SU-DHL-6 (cell line): ENCODE data around the gene PPM1L.

Experiments used
- H2AFZ ChIP-seq: fragments of 200-600 bp; sonication (generic); 2 replicates; pipeline ENCODE4 v1.6.1; 2014; ENCODE audit warnings: low read depth, mild to moderate bottlenecking, moderate library complexity, mixed read lengths, antibody characterized with exemption, low read length; ENCODE audit not compliant: severe bottlenecking
- H3F3A ChIP-seq: fragments of 200-600 bp; shearing (Covaris generic); 2 replicates; pipeline ENCODE4 v1.6.0; 2016; ENCODE audit warnings: antibody characterized with exemption, mild to moderate bottlenecking; ENCODE audit not compliant: insufficient read depth
- H3K27ac ChIP-seq: fragments of 200-600 bp; sonication (generic); 2 replicates; pipeline ENCODE4 v1.5.1; 2016; ENCODE audit warnings: low read depth, mild to moderate bottlenecking, low read length, moderate library complexity, mixed read lengths
- H3K27me3 ChIP-seq: fragments of 200-600 bp; sonication (generic), shearing (Covaris generic); 2 replicates; pipeline ENCODE4 v1.6.0; 2014; ENCODE audit warnings: mild to moderate bottlenecking, low read length
- H3K36me3 ChIP-seq: fragments of 200-600 bp; sonication (generic); 2 replicates; pipeline ENCODE4 v1.6.1; 2014; ENCODE audit warnings: mild to moderate bottlenecking, low read length, mixed read lengths
- H3K4me2 ChIP-seq: fragments of 300-600, 200-600 bp; shearing (Covaris generic), sonication (generic); 2 replicates; pipeline ENCODE4 v1.6.0; 2014; ENCODE audit warnings: low read length, low read depth, mild to moderate bottlenecking; ENCODE audit not compliant: poor library complexity, severe bottlenecking
- H3K4me3 ChIP-seq: fragments of 200-600 bp; sonication (generic); 2 replicates; pipeline ENCODE4 v1.5.1; 2014; ENCODE audit warnings: antibody characterized with exemption, low read length, mild to moderate bottlenecking, mixed read lengths; ENCODE audit not compliant: insufficient read depth, poor library complexity, severe bottlenecking
- H3K79me2 ChIP-seq: fragments of 200-600 bp; sonication (generic); 2 replicates; pipeline ENCODE4 v1.6.1; 2014; ENCODE audit warnings: mild to moderate bottlenecking, low read length, moderate library complexity; ENCODE audit not compliant: insufficient read depth
- H3K9ac ChIP-seq: fragments of 200-600 bp; sonication (generic); 2 replicates; pipeline ENCODE4 v1.7.0; 2014; ENCODE audit warnings: mild to moderate bottlenecking, low read length
- H3K9me2 ChIP-seq: fragments of 200-600 bp; sonication (generic); replicated peaks from 2 replicates; pipeline ENCODE4 v1.6.1; 2014; ENCODE audit warnings: low read length; ENCODE audit not compliant: insufficient read depth
- H3K9me3 ChIP-seq: fragments of 200-600 bp; sonication (generic); 2 replicates; pipeline ENCODE4 v1.6.1; 2014; ENCODE audit warnings: low read length, mixed read lengths; ENCODE audit not compliant: insufficient read depth
- H4K20me1 ChIP-seq: fragments of 200-600 bp; sonication (generic); 2 replicates; pipeline ENCODE4 v1.6.1; 2014; ENCODE audit warnings: low read depth, mild to moderate bottlenecking, antibody characterized with exemption, low read length, moderate library complexity, mixed read lengths
- CTCF ChIP-seq: fragments of 200-600 bp; sonication (generic); IDR thresholded peaks from one replicate; pipeline ENCODE4 v1.5.1; 2017; ENCODE audit warnings: antibody characterized with exemption, mild to moderate bottlenecking, low read length, moderate library complexity; ENCODE audit not compliant: insufficient read depth, poor library complexity, severe bottlenecking
- EZH2phosphoT487 ChIP-seq: fragments of 200-600 bp; sonication (generic), shearing (Covaris generic); conservative IDR thresholded peaks from 2 replicates; pipeline ENCODE4 v1.6.1; 2018; ENCODE audit warnings: mild to moderate bottlenecking, antibody characterized with exemption, low read length, moderate library complexity, mixed read lengths

PPM1L gene

GRCh38 chr3:160929595-160929994 lies 173.6 kb downstream of the PPM1L start:
- Histone ChIP-seq H3K4me3 (no peak overlapping the region), H3K9ac (no peak overlapping the region), H3K27me3 (no peaks in the 10 kb centered on the region), H4K20me1 (peaks cover 5% of the 10 kb centered on the region; the same call in 1 of the 2 replicates), H3K27ac (no peak overlapping the region), H2AFZ (no peak overlapping the region), H3K79me2 (no peaks in the 10 kb centered on the region), H3K36me3 (no peaks in the 10 kb centered on the region), H3K9me2 (no peaks in the 10 kb centered on the region), H3F3A (no peaks in the 10 kb centered on the region), H3K4me2 (no peak overlapping the region), H3K9me3 (no peaks in the 10 kb centered on the region)
- TF ChIP-seq CTCF: no peak
- no peak for TF ChIP-seq EZH2phosphoT487

GRCh38 chr3:160931474-160931873 lies 175.4 kb downstream of the PPM1L start:
- H3K27me3 ChIP-seq: no peaks in the 10 kb centered on the region
- H3K79me2 ChIP-seq: no peaks in the 10 kb centered on the region
- no peaks in the 10 kb centered on the region for H3F3A ChIP-seq
- H3K4me3 ChIP-seq: no peak overlapping the region
- no peak overlapping the region for H2AFZ ChIP-seq
- H3K27ac ChIP-seq: no peak overlapping the region
- TF ChIP-seq EZH2phosphoT487: no peak
- no peak for TF ChIP-seq CTCF
- peaks cover 5% of the 10 kb centered on the region; the same call in 1 of the 2 replicates for H4K20me1 ChIP-seq
- H3K9me3 ChIP-seq: no peaks in the 10 kb centered on the region
- no peak overlapping the region for H3K4me2 ChIP-seq
- no peak overlapping the region for H3K9ac ChIP-seq
- no peaks in the 10 kb centered on the region for H3K9me2 ChIP-seq
- no peaks in the 10 kb centered on the region for H3K36me3 ChIP-seq

GRCh38 chr3:160935413-160936095 lies 179.5 kb downstream of the PPM1L start:
- Histone ChIP-seq H3K4me3 (no peak overlapping the region), H3K36me3 (no peaks in the 10 kb centered on the region), H2AFZ (no peak overlapping the region), H3K27ac (no peak overlapping the region), H3F3A (no peaks in the 10 kb centered on the region; the same call in 1 of the 2 replicates), H4K20me1 (peaks cover 5% of the 10 kb centered on the region; the same call in 1 of the 2 replicates), H3K79me2 (no peaks in the 10 kb centered on the region), H3K9me3 (no peaks in the 10 kb centered on the region), H3K4me2 (no peak overlapping the region), H3K9ac (no peak overlapping the region), H3K27me3 (no peaks in the 10 kb centered on the region), H3K9me2 (no peaks in the 10 kb centered on the region)
- TF ChIP-seq EZH2phosphoT487: no peak

- H3K27me3 ChIP-seq: no peaks in the 10 kb centered on the region
- H3K79me2 ChIP-seq: no peaks in the 10 kb centered on the region
- H3K9ac ChIP-seq: no peak overlapping the region
- H3K9me3 ChIP-seq: no peaks in the 10 kb centered on the region
- TF ChIP-seq EZH2phosphoT487: no peak
- TF ChIP-seq CTCF: peak; percentile 78
- no peak overlapping the region for H3K27ac ChIP-seq
- H3K36me3 ChIP-seq: no peaks in the 10 kb centered on the region
- H4K20me1 ChIP-seq: no peaks in the 10 kb centered on the region
- H3F3A ChIP-seq: no peaks in the 10 kb centered on the region; the same call in 1 of the 2 replicates
- H3K4me2 ChIP-seq: no peak overlapping the region
- H3K4me3 ChIP-seq: no peak overlapping the region
- H2AFZ ChIP-seq: no peak overlapping the region
- no peaks in the 10 kb centered on the region for H3K9me2 ChIP-seq
Measured at GRCh38 chr3:160941885-160942494, 186.0 kb downstream of the PPM1L start.
